Measurements from ENCODE around the gene MUC6.

Gene MUC6

DNA sequence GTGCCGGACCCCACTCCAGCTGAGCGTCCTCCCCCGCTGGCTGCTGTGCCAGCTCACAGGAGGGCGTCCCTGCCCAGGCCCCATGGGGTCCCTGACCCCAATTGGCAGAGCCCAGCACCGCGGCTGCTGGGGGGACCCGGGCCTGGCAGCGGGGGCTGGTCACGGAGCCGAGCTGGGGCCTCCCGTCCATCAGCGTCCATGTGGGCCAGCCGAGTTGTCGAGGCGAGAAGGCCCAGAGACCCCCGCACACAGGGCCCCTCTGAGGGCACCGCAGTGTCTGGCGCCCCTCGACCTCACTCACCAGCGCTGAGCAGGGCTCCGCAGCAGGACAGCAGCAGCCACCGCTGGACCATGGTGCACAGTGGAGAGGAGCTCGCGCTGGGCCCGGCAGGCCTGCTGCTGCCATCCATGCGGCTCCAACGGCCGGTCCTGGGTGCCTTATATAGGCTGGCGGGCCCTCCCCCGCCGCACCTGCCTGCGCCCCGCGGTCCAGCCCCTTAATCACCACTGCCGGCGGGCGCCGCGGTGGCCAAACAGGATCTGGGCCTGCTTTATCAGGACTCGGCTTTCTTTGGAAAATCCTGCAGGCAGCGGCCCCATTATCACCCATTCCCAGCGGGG, at the start of gene MUC6:
Gene MUC6, minus strand, starts transcription at position 416 of the 621 bp plus-strand sequence. Its CDS starts 63 bp downstream, at position 353.
- DNase-seq, result peak; percentile 56

DNA sequence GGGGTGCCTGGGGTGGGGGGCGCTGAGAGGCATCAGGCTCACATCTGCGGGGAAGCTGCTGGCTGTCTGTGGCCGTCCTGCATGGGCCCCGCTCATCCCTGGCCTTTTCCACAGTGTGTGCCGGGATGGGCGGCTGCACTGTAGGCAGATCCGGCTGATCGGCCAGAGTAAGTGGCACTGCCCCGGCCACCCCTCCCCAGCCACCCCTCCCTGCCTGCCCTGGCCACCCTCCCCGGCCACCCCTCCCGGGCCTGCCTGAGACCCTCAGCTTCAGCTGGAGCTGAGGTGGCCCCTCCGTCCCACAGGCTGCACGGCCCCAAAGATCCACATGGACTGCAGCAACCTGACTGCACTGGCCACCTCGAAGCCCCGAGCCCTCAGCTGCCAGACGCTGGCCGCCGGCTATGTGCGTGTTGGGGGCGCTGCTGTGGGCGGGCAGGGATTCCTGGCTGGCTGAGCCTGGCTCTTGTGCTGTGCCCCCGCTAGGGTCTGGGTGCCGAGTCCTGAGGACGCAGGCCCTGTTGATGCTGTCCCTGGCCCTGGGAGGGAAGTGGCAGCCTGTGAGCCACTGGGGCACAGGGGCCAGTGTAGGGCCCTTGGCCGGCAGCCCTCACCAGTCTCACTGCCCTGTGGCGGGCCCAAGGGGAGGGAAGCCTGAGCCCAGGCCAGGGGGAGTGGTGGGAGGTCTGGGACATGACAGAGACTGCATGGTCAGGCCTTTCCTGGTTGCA, 49.1 kb upstream of the MUC6 start:
- no peak for DNase-seq

DNA sequence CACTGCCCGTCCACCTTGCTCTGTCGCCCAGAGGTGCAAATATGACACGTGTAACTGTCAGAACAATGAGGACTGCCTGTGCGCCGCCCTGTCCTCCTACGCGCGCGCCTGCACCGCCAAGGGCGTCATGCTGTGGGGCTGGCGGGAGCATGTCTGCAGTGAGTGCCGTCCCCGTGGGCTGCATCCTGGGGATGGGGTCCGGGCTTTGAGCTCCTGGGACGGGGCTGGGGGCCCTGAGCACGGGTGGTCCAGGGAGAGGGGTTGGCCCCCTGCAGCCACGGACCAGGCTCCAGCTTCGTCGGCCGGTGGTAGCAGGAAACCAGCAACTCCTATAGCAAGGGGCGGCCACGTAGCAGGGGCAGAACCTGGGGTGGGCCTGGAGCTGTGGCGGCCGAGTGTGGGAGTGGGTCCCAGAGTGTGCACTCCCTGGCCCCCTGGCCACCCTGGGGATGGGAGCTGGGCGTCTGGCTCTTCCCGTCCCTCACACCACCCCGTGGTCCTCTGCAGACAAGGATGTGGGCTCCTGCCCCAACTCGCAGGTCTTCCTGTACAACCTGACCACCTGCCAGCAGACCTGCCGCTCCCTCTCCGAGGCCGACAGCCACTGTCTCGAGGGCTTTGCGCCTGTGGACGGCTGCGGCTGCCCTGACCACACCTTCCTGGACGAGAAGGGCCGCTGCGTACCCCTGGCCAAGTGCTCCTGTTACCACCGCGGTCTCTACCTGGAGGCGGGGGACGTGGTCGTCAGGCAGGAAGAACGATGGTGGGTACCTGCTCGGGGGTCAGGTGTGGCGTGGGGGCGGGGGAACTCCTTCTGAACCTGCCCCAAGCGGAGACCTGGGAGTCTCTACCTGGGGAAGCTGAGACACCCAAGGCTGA, 48.3 kb upstream of the MUC6 start:
- DNase-seq, result no peak

DNA sequence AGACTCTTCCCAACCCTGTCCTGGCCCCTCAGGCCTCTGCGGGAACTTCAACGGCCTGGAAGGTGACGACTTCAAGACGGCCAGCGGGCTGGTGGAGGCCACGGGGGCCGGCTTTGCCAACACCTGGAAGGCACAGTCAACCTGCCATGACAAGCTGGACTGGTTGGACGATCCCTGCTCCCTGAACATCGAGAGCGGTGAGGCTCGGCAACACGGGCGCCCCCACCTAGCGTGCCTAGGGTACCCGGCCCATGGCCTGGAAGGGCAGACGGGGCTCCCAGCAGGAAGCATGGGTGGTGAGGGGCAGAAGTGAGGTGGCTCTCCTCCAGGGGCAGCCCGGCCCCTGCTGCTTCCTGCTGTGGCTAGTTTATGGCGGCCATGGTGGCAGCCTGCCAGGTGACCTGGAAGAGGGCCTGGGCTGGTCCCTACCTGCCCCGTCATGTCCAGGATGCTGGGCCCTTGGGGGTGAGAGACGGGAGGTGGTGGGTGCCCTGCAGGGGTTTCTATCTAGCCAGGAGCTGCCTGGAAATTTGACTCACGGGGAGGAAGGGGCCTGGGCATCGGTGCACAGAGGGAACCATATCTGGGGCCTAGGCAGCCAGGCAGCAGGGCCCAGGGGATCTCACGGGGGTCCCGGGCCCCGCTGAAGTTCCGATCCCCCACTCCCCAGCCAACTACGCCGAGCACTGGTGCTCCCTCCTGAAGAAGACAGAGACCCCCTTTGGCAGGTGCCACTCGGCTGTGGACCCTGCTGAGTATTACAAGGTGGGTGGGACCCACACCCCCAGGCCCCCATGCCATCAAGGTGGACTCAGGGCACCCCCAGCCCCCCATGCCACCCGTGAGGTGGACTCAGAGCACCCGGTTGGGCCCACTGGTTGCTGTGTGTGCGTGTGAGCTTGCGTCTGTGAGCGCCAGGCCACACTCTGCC, 47.4 kb upstream of the MUC6 start:
- no peak for DNase-seq

- DNase-seq, result no peak
These were observed 46.5 kb upstream of the MUC6 start for GRCh38 chr11:1082728-1083620.

DNA sequence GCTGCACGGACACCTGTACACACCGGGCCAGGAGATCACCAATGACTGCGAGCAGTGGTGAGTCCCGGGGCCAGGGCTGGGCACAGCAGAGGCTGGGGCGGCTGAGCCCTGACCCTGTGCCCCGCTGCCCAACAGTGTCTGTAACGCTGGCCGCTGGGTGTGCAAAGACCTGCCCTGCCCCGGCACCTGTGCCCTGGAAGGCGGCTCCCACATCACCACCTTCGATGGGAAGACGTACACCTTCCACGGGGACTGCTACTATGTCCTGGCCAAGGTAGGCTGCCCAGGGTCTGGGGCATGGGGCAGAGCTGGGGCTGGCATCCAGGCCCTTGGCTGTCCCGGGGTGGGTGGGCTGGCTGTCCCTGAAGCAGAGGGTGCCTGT, 45.8 kb upstream of the MUC6 start:
- peak; percentile 47 for DNase-seq

GRCh38 chr11:1081601-1082311, 45.2 kb upstream of the MUC6 start:
- DNase-seq, result peak; percentile 34

GRCh38 chr11:1078191-1078601, 41.7 kb upstream of the MUC6 start:
- no peak for DNase-seq

GRCh38 chr11:1077417-1078119, 41.0 kb upstream of the MUC6 start:
- DNase-seq, result no peak

DNA sequence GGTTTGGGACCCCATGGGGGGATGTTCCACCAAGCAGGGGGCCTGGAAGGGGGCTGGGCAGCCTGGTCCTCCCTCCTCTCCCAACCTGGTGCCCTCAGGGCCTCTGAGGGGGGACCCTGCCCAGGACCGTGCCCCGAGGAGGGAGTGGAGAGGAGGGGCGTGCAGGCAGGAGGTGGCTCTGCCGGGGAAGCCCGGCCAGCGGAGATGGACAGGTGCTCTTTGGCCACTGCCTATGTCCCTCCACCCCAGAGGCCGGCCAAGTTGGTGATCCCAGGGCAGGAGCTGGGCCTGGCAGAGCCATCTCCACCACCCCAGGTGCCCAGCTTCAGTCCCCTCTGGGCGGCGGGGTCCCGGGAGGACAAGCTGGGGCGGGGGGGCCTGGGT, 40.5 kb upstream of the MUC6 start:
- DNase-seq, result no peak

DNA sequence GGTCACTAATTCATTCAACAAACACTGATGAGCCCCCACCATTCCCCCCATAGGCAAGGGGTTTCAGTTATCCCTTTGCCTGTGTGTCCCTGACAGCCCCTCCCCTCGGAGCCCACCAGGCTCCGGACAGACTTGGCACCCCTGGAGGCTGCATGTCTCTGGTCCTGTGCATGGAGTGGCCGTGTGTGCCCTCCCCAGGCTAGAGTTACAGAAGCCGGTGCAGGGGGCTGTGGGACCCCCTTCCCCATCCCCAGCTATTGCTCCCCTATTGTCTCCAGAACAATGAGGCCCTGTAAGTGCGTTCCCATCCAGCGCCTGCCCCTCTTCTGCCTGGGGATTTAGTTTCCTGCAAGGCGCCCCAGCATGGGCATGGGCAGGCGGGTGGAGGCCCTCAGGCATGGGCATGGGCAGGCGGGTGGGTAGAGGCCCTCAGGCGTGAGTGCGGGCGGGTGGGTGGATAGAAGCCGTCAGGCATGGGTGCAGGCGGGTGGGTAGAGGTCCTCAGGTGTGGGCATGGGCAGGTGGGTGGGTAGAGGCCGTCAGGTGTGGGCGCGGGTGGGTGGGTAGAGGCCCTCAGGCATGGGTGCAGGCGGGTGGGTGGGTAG, 39.6 kb upstream of the MUC6 start:
- DNase-seq, result no peak

DNA sequence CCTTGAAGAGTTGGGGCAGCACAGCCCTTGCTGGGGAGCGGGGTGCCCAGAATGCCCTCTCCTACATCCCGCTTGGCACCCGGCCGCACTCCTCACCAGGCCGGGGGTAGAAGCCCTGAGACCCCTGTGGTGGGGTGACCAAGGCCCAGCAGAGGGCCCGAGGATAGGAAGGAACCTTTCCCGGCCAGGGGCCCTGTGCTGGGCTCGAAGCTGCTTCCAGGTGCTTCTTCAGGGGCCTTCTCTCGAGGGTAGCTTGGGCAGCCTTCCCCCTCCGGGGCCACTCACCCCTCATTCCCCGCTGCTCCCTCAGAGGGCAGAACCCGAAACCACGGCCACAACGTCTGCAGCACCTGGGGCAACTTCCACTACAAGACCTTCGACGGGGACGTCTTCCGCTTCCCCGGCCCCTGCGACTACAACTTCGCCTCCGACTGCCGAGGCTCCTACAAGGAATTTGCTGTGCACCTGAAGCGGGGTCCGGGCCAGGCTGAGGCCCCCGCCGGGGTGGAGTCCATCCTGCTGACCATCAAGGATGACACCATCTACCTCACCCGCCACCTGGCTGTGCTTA, 38.9 kb upstream of the MUC6 start:
- no peak for DNase-seq

- no peak for DNase-seq
These were observed 38.0 kb upstream of the MUC6 start, which contains the start of gene MUC2 for GRCh38 chr11:1074244-1075221. Gene MUC2 (plus strand): TSS chr11:1074874.

- DNase-seq, result no peak
These were observed 37.3 kb upstream of the MUC6 start for GRCh38 chr11:1073851-1074243.

DNA sequence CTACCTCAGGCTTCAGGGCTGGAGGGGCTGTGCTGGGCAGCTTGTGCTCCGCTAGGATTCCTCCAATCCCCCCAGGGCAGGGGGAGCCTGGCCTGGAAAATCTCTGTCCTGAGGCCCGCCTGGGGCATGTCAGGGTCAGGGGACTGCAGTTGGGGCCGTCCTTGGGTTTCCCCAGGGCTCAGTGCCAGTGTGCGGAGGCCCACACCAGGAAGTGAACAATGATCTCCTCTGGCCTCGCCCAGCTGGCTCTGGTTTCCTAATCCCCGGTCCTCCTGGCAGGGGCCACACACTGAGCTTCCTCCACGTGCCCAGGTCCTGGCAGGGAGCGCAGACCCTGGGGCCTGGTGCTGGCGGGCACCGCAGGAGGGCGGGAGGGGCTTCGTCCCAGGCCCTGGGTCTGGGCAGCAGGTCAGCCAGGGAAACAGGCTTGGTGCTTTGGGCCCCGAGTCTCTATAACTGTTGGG, 36.8 kb upstream of the MUC6 start:
- no peak for DNase-seq

DNA sequence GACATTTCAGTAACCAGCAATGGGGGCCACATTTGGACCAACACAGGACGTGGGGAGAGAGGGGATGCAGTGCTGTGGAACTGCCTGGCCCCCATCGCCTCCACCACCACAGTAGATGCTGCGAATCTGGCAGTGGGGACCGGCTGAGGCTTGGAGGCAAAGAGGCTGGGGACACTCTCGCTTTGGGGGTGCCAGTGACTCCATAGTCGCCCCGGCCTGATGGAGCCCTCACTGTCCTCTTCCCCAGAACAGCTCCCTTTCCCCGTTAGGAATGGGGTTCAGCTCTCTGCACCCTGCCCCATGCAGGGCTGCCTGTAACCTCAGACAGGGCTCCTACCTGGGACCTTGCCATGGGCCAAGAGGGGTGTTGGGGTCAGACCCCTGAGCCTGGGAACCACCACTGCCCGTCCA, 36.3 kb upstream of the MUC6 start:
- no peak for DNase-seq

DNA sequence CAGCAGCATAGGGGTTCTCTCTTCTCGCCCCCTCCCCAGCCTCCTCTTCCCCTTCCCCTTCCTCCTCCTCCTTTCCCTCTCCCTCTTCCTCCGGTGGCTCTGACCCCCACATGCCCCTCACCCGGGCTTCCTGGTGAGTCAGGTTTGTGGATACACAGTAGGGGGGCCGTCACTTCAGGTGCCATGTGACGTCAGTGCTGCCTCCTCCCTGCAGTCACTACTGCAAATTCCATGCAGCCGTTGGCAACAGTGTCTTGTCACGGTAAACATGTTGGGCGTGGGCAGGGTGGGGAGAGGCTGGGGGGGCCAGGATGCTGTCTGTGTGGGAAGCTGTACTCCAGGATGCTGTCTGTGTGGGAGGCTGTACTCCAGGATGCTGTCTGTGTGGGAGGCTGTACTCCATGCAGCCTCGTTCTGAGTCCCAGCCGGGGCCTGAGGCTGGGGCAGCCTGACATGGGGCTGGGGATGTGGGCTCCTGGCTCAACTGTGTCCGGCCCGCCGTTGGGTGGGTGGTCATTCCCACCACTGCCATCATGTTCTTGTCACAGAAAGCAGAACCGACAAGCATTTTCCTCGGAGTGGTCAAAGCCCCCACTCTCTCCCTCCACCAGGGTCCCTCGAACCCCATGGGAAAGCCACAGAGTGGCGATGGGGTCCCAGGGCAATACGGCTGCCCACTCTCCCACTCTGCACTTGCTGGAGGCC, 35.8 kb upstream of the MUC6 start:
- no peak for DNase-seq

All from 8988T (cell line).